HG03520 (cell line): Measurements from ENCODE around the gene ZNRD2.

ENCODE experiments used
- ATAC-seq: cut with Tn5 transposase; IDR thresholded peaks from one replicate; pipeline ENCODE4 v1.9.1; 2021; ENCODE audit warnings: mild to moderate bottlenecking, moderate library complexity; ENCODE audit not compliant: unreplicated experiment

ZNRD2 gene

GRCh38 chr11:65585396-65586246 is 15.3 kb downstream of the ZNRD2 start:
- ATAC-seq, result no peak

- no peak for ATAC-seq
Observed at GRCh38 chr11:65586247-65586630, 16.0 kb downstream of the ZNRD2 start.

- no peak for ATAC-seq
Observed at GRCh38 chr11:65586676-65587075, 16.4 kb downstream of the ZNRD2 start.

- ATAC-seq, result peak; percentile 61
Observed at GRCh38 chr11:65588199-65589054, 18.1 kb downstream of the ZNRD2 start.

GRCh38 chr11:65589444-65590239 is 19.4 kb downstream of the ZNRD2 start:
- ATAC-seq, result no peak

GRCh38 chr11:65590240-65590738 is 20.0 kb downstream of the ZNRD2 start:
- ATAC-seq, result no peak

GRCh38 chr11:65591939-65592857 is 21.9 kb downstream of the ZNRD2 start:
- ATAC-seq, result no peak

- ATAC-seq, result no peak
Observed at GRCh38 chr11:65592858-65593517, 22.7 kb downstream of the ZNRD2 start.

GRCh38 chr11:65593518-65594414 is 23.5 kb downstream of the ZNRD2 start:
- no peak for ATAC-seq

GRCh38 chr11:65595131-65595530 is 24.9 kb downstream of the ZNRD2 start:
- no peak for ATAC-seq

GRCh38 chr11:65595543-65596281 is 25.4 kb downstream of the ZNRD2 start, which contains the start of gene KCNK7:
Gene KCNK7 (minus strand): TSS chr11:65595800. CDS start chr11:65595772, 28 bp downstream.
- no peak for ATAC-seq

- ATAC-seq, result no peak
Observed at GRCh38 chr11:65596520-65596919, 26.2 kb downstream of the ZNRD2 start.

- no peak for ATAC-seq
Observed at GRCh38 chr11:65598258-65598699, 28.0 kb downstream of the ZNRD2 start.

- no peak for ATAC-seq
Observed at GRCh38 chr11:65599216-65599954, 29.1 kb downstream of the ZNRD2 start.

GRCh38 chr11:65599955-65600246 is 29.6 kb downstream of the ZNRD2 start:
- no peak for ATAC-seq

GRCh38 chr11:65604258-65604657 is 34.0 kb downstream of the ZNRD2 start:
- no peak for ATAC-seq
